Loucy (cell line): ENCODE data around the gene CFAP251.

ENCODE experiments used
- H2AFZ ChIP-seq: fragments of 200-600 bp; sonication (generic); 2 replicates; pipeline ENCODE4 v1.6.0; 2016; ENCODE audit warnings: antibody characterized with exemption, mild to moderate bottlenecking, low read length, moderate library complexity
- H3F3A ChIP-seq: fragments of 200-600 bp; 2 replicates; pipeline ENCODE4 v1.6.0; 2016; ENCODE audit warnings: antibody characterized with exemption, low read depth, mild to moderate bottlenecking
- H3K27me3 ChIP-seq: fragments of 200-600 bp; sonication (generic); 2 replicates; pipeline ENCODE4 v1.6.1; 2014; ENCODE audit warnings: low read length, mild to moderate bottlenecking; ENCODE audit not compliant: insufficient read depth, poor library complexity, severe bottlenecking
- H3K36me3 ChIP-seq: fragments of 200-600 bp; sonication (generic); 2 replicates; pipeline ENCODE4 v1.6.1; 2016; ENCODE audit warnings: low read length; ENCODE audit not compliant: insufficient read depth
- H3K4me1 ChIP-seq: fragments of 200-600 bp; sonication (generic); 2 replicates; pipeline ENCODE4 v1.5.1; 2014; ENCODE audit warnings: low read length, mild to moderate bottlenecking; ENCODE audit not compliant: insufficient read depth, poor library complexity, severe bottlenecking
- H3K4me2 ChIP-seq: fragments of 200-600 bp; sonication (generic); 2 replicates; pipeline ENCODE4 v1.6.0; 2014; ENCODE audit warnings: antibody characterized with exemption, low read length, low read depth, mild to moderate bottlenecking; ENCODE audit not compliant: poor library complexity, severe bottlenecking
- H3K4me3 ChIP-seq: fragments of 200-600 bp; sonication (generic); 2 replicates; pipeline ENCODE4 v1.5.1; 2014; ENCODE audit warnings: low read length, mild to moderate bottlenecking, mixed read lengths; ENCODE audit not compliant: poor library complexity, severe bottlenecking
- H3K79me2 ChIP-seq: fragments of 200-600 bp; sonication (generic); 2 replicates; pipeline ENCODE4 v1.6.1; 2014; ENCODE audit warnings: low read length; ENCODE audit not compliant: insufficient read depth
- H3K9ac ChIP-seq: fragments of 200-600 bp; sonication (generic); 2 replicates; pipeline ENCODE4 v1.6.0; 2014; ENCODE audit warnings: mild to moderate bottlenecking, low read depth, low read length, moderate library complexity; ENCODE audit not compliant: poor library complexity, severe bottlenecking
- H3K9me2 ChIP-seq: fragments of 200-600 bp; sonication (generic); replicated peaks from 2 replicates; pipeline ENCODE4 v1.6.1; 2016; ENCODE audit warnings: low read depth, low read length, mixed read lengths
- H3K9me3 ChIP-seq: fragments of 200-600 bp; sonication (generic); 2 replicates; pipeline ENCODE4 v1.6.1; 2014; ENCODE audit warnings: mild to moderate bottlenecking, antibody characterized with exemption, low read length, low read depth; ENCODE audit not compliant: insufficient read depth
- H4K20me1 ChIP-seq: fragments of 200-600 bp; sonication (generic); 2 replicates; pipeline ENCODE4 v1.6.0; 2014; ENCODE audit warnings: antibody characterized with exemption, low read length, mild to moderate bottlenecking; ENCODE audit not compliant: insufficient read depth, poor library complexity, severe bottlenecking
- EZH2phosphoT487 ChIP-seq: fragments of 200-600 bp; IDR thresholded peaks from 2 replicates; pipeline ENCODE4 v1.6.1; 2018; ENCODE audit warnings: antibody characterized with exemption, mild to moderate bottlenecking, moderate library complexity, borderline replicate concordance
- TF ChIP-seq, protein P1 (sequence below): fragments of 200-600 bp; sonication (generic); conservative IDR thresholded peaks from 2 replicates; pipeline ENCODE4 v1.5.1; 2014; ENCODE audit warnings: mild to moderate bottlenecking, antibody characterized with exemption, low read length

Gene CFAP251

DNA sequence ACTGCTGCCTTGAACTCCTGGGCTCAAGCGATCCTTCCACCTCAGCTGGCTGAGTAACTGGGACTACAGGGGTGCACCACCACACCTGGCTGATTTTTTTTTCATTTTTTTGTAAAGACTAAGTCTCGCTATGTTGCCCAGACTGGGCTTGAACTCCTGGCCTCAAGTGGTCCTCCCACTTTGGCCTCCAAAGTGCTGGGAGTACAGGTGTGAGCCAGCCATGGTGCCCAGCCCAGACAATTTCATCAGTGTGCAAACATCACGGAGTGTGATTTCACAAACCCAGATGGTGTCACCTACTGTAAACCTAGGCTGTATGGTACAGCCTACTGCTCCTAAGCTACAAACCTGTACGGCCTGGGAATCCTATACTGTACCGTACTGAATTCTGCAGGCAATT is 96.4 kb downstream of the CFAP251 start:
- H3K4me1 ChIP-seq, result peaks cover 14% of the 10 kb centered on the region
- no peaks in the 10 kb centered on the region for H3K79me2 ChIP-seq
- peak overlapping the region; percentile 49 for H3K4me2 ChIP-seq
- no peak overlapping the region for H2AFZ ChIP-seq
- TF ChIP-seq, protein P1, sequence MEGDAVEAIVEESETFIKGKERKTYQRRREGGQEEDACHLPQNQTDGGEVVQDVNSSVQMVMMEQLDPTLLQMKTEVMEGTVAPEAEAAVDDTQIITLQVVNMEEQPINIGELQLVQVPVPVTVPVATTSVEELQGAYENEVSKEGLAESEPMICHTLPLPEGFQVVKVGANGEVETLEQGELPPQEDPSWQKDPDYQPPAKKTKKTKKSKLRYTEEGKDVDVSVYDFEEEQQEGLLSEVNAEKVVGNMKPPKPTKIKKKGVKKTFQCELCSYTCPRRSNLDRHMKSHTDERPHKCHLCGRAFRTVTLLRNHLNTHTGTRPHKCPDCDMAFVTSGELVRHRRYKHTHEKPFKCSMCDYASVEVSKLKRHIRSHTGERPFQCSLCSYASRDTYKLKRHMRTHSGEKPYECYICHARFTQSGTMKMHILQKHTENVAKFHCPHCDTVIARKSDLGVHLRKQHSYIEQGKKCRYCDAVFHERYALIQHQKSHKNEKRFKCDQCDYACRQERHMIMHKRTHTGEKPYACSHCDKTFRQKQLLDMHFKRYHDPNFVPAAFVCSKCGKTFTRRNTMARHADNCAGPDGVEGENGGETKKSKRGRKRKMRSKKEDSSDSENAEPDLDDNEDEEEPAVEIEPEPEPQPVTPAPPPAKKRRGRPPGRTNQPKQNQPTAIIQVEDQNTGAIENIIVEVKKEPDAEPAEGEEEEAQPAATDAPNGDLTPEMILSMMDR, result no peak
- TF ChIP-seq EZH2phosphoT487, result no peak
- no peaks in the 10 kb centered on the region for H3K9me2 ChIP-seq
- H3K36me3 ChIP-seq, result no peaks in the 10 kb centered on the region
- no peaks in the 10 kb centered on the region; the same call in 1 of the 2 replicates for H3F3A ChIP-seq
- no peaks in the 10 kb centered on the region for H4K20me1 ChIP-seq
- H3K27me3 ChIP-seq, result no peaks in the 10 kb centered on the region
- no peak overlapping the region for H3K4me3 ChIP-seq
- H3K9ac ChIP-seq, result no peak overlapping the region
- H3K9me3 ChIP-seq, result no peaks in the 10 kb centered on the region

DNA sequence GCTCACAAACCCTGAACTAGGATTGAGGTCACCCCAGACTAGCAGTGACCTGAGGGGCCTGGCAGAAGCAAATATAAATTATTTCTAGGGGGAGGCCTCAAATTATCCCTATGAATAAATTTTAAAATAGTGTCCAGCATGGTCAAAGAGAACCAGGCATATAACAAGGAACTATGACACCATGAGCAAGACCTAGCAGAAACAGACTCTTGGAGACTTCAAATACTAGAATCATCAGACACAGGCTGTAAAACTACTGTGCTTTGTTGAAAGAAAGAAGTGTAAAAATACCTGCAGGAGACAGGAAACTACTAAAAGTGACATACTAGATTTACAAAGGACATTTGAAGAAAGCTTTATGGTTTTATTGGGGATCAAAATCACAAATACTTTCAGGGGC is 100.1 kb downstream of the CFAP251 start:
- Histone ChIP-seq H3K27me3 (no peaks in the 10 kb centered on the region), H3K79me2 (peaks cover 20% of the 10 kb centered on the region), H3K9me2 (no peaks in the 10 kb centered on the region), H3K4me2 (no peak overlapping the region), H3F3A (no peaks in the 10 kb centered on the region; the same call in 1 of the 2 replicates), H4K20me1 (peaks cover 5% of the 10 kb centered on the region), H2AFZ (no peak overlapping the region), H3K4me1 (peaks cover 17% of the 10 kb centered on the region), H3K36me3 (no peaks in the 10 kb centered on the region), H3K4me3 (no peak overlapping the region), H3K9me3 (no peaks in the 10 kb centered on the region), H3K9ac (no peak overlapping the region)
- TF ChIP-seq, protein P1, result no peak

DNA sequence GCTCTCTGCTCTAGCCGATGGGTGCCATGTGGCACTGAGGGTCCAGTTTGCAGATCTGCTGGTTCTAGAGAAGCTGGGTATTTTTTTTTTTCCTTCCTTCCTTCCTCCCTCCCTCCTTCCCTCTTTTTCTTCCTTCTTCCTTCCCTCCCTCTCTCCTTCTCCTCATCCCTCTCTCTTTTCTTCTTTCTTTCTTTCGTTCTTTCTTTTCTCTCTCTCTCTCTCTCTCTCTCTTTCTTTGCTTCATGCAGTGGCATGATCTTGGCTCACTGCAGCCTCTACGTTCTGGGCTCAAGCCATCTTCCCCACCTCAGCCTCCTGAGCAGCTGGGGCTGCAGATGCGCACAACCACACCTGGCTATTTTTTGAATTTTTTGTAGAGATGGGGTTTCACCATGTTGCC is 100.5 kb downstream of the CFAP251 start:
- no peak for TF ChIP-seq EZH2phosphoT487
- TF ChIP-seq, protein P1, result no peak
- no peaks in the 10 kb centered on the region for H3K27me3 ChIP-seq
- peaks cover 10% of the 10 kb centered on the region for H4K20me1 ChIP-seq
- no peaks in the 10 kb centered on the region for H3K9me2 ChIP-seq
- peaks cover 25% of the 10 kb centered on the region for H3K79me2 ChIP-seq
- no peak overlapping the region for H2AFZ ChIP-seq
- peaks cover 12% of the 10 kb centered on the region for H3K4me1 ChIP-seq
- H3K4me3 ChIP-seq, result no peak overlapping the region
- H3K4me2 ChIP-seq, result no peak overlapping the region
- H3K9me3 ChIP-seq, result no peaks in the 10 kb centered on the region
- no peak overlapping the region for H3K9ac ChIP-seq
- H3F3A ChIP-seq, result no peaks in the 10 kb centered on the region; the same call in 1 of the 2 replicates
- H3K36me3 ChIP-seq, result no peaks in the 10 kb centered on the region
